Prostate gland (tissue), 2 donors: ENCODE data around the gene PSMD6. TPM values are rescaled to one million over a fixed set of nuclear protein-coding genes. Genes with fewer than 3 reads are reported as not detected.

ENCODE experiments used
- DNase-seq: peaks from one replicate; pipeline ENCODE4 v3.0.0-alpha.2; 2019; ENCODE audit warnings: low spot score
- H3K27ac ChIP-seq, 2 donors: fragments of 200-600 bp; sonication (generic); 2 replicates each; pipeline ENCODE4 v1.5.1; 2017 to 2019
- H3K27me3 ChIP-seq: fragments of 200-600 bp; sonication (generic); replicated peaks from 2 replicates; pipeline ENCODE4 v1.5.1; 2019; ENCODE audit not compliant: insufficient read depth
- H3K36me3 ChIP-seq, 2 donors: fragments of 200-600 bp; sonication (generic); 1 replicate in 1 of 2; 2 replicates in 1 of 2; pipeline versions ENCODE4 v1.5.1 to v1.8.1; 2017 to 2019
- H3K4me1 ChIP-seq: fragments of 200-600 bp; sonication (generic); replicated peaks from 2 replicates; pipeline ENCODE4 v1.5.1; 2019
- H3K4me3 ChIP-seq, 2 donors: fragments of 200-600 bp; sonication (generic); 2 replicates each; pipeline ENCODE4 v1.5.1; 2017 to 2019
- H3K9me3 ChIP-seq: fragments of 200-600 bp; sonication (generic); 2 replicates; pipeline ENCODE4 v1.5.1; 2017
- POLR2A ChIP-seq: fragments of 450-650 bp; IDR thresholded peaks from one replicate; pipeline ENCODE4 v1.6.1; 2016; ENCODE audit warnings: antibody characterized with exemption, mild to moderate bottlenecking
- POLR2AphosphoS5 ChIP-seq: sonication (generic); formaldehyde crosslinking; IDR thresholded peaks from one replicate; pipeline ENCODE4 v1.6.1; 2017; ENCODE audit warnings: antibody characterized with exemption
- WGBS: methylation state at CpG from one replicate; pipeline ENCODE4 v1.1.5; 2018; 5-methylcytosine and 5-hydroxymethylcytosine counted together
- intact Hi-C: fragments of 100-400 bp; cut with DNase I; formaldehyde crosslinking; loops from one replicate; pipeline ENCODE4 v1.14.2; 2022
- total RNA-seq, 2 donors: library from RNA; depleted of rRNA; stranded (reverse); fragments of >200 nt; gene quantifications; one replicate each; pipeline ENCODE4 v1.1.0, GENCODE V29; 2016
- TF ChIP-seq, protein P1 (sequence below), 4 experiments: fragments of 200-600 bp in 2 of 4; fragments of 450-650 bp in 2 of 4; sonication (generic) in 2 of 4; IDR thresholded peaks; 1 replicate in 3 of 4; 2 replicates in 1 of 4; pipeline ENCODE4 v1.5.1; 2016 to 2019; ENCODE audit warnings: antibody characterized with exemption in 4 of 4, mild to moderate bottlenecking in 2 of 4, moderate library complexity in 2 of 4

PSMD6 gene
- total RNA-seq, 2 donors from 2014 or later: 56.4 to 67.9 TPM

DNA sequence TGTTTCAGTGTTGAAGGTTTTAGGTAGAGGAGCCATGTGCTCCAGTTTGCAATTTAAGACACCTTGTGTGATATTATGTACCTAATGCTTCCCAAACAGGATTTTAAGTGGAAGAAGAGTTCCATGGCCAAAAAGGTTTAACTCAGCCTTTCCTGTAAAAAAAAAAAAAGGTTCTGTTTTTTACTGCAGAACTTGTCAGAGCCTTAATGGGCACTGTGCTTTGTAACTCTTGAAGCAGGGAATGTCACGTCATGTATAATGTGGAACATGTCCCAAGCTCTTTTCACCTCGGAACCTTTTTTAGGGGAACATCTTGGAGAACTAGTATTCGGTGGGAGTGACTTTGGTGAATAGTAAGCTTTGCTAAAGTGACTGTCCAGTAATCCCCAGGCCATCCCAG lies 31.6 kb downstream of the PSMD6 start:
- intact Hi-C loops: loop anchor here (5.0 to 10.0 kb wide), 2 partner anchors 79 to 117 kb away; partner anchors contain the start of gene SCAANT1
- 98% methylated on average over 3 of the region's 3 CpGs for WGBS

GRCh38 chr3:63990733-63991132 lies 32.6 kb downstream of the PSMD6 start:
- no peaks in the 10 kb centered on the region for H3K4me1 ChIP-seq
- whole genome bisulfite sequencing: 95% methylated on average over 5 of the region's 5 CpGs
- H3K9me3 ChIP-seq: no peaks in the 10 kb centered on the region
- H3K27ac ChIP-seq: no peak overlapping the region
- intact Hi-C loops: loop anchor here (5.0 to 10.0 kb wide), 2 partner anchors 78 to 116 kb away; partner anchors contain the start of gene SCAANT1
- TF ChIP-seq, protein P1, sequence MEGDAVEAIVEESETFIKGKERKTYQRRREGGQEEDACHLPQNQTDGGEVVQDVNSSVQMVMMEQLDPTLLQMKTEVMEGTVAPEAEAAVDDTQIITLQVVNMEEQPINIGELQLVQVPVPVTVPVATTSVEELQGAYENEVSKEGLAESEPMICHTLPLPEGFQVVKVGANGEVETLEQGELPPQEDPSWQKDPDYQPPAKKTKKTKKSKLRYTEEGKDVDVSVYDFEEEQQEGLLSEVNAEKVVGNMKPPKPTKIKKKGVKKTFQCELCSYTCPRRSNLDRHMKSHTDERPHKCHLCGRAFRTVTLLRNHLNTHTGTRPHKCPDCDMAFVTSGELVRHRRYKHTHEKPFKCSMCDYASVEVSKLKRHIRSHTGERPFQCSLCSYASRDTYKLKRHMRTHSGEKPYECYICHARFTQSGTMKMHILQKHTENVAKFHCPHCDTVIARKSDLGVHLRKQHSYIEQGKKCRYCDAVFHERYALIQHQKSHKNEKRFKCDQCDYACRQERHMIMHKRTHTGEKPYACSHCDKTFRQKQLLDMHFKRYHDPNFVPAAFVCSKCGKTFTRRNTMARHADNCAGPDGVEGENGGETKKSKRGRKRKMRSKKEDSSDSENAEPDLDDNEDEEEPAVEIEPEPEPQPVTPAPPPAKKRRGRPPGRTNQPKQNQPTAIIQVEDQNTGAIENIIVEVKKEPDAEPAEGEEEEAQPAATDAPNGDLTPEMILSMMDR (IDR thresholded peaks at IDR 0.05): no peak
- no peak for TF ChIP-seq POLR2AphosphoS5
- no peak for TF ChIP-seq POLR2A
- H3K4me3 ChIP-seq: no peak overlapping the region
- peaks cover 0 to 2% of the 10 kb centered on the region in 2 donors for H3K36me3 ChIP-seq
- no peak for DNase-seq
- no peaks in the 10 kb centered on the region for H3K27me3 ChIP-seq

More for the DNA sequence above, 31.6 kb downstream of the PSMD6 start:
- H3K36me3 ChIP-seq: peaks cover 0 to 5% of the 10 kb centered on the region in 2 donors
- DNase-seq: no peak
- H3K9me3 ChIP-seq: no peaks in the 10 kb centered on the region
- H3K4me1 ChIP-seq: no peaks in the 10 kb centered on the region
- TF ChIP-seq POLR2AphosphoS5: no peak
- no peak for TF ChIP-seq POLR2A
- TF ChIP-seq, protein P1 (IDR thresholded peaks at IDR 0.05): no peak
- H3K4me3 ChIP-seq: no peak overlapping the region
- H3K27ac ChIP-seq: no peak overlapping the region
- no peaks in the 10 kb centered on the region for H3K27me3 ChIP-seq

DNA sequence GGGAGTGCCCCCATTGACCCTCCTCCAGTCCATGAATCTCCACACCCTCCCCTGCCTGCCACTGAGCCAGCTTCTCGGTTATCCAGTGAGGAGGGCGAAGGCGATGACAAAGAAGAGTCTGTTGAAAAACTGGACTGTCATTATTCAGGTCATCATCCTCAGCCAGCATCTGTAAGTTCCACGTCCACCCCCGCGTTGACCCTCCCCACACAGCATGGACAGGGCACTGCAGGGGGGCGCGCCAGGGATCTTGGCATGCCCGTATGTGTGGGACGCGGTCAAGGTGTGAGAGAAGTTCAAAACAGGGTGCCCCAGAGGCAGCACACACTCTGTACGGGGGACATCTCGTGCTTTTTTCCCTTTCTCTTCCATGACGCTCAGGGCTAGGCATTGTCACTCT lies 33.1 kb downstream of the PSMD6 start:
- 96% methylated on average over 14 of the region's 14 CpGs for WGBS
- H3K4me1 ChIP-seq: no peaks in the 10 kb centered on the region
- no peaks in the 10 kb centered on the region for H3K36me3 ChIP-seq
- no peaks in the 10 kb centered on the region for H3K27me3 ChIP-seq
- no peak for DNase-seq
- H3K9me3 ChIP-seq: no peaks in the 10 kb centered on the region
- TF ChIP-seq POLR2AphosphoS5 (no peak), POLR2A (no peak)
- TF ChIP-seq, protein P1 (IDR thresholded peaks at IDR 0.05): no peak
- H3K4me3 ChIP-seq: no peak overlapping the region
- no peak overlapping the region for H3K27ac ChIP-seq
- intact Hi-C loops: loop anchor here (5.0 to 10.0 kb wide), 2 partner anchors 78 to 115 kb away; partner anchors contain the start of gene SCAANT1

DNA sequence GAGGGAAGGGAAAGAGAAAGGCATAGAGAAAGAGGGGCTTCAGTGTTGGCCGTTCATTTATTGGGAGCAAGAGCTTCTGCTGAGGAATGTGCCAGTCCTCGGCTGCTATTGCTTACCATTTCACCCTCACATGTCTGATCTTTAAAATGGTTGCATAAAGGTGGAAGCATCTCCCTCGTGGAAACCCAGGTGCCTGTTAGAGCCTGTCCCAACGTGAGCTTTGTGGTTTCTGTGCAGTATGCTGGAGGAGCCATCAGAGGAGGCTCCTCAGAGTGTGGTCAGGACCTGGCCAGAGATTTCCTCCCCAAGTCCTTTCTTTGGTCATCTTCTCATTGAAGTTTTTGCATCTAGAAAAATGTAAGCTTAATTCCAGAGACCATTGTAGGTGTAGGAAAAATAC lies 34.4 kb downstream of the PSMD6 start:
- no peaks in the 10 kb centered on the region for H3K9me3 ChIP-seq
- no peaks in the 10 kb centered on the region for H3K36me3 ChIP-seq
- intact Hi-C loops: no loop called here
- WGBS: 52% methylated on average over 4 of the region's 4 CpGs
- DNase-seq: no peak
- H3K4me1 ChIP-seq: no peaks in the 10 kb centered on the region
- H3K27ac ChIP-seq: no peak overlapping the region
- no peak overlapping the region for H3K4me3 ChIP-seq
- TF ChIP-seq POLR2A: no peak
- TF ChIP-seq, protein P1 (IDR thresholded peaks at IDR 0.05): no peak
- no peak for TF ChIP-seq POLR2AphosphoS5
- H3K27me3 ChIP-seq: no peaks in the 10 kb centered on the region

GRCh38 chr3:63986831-63987230 lies 36.5 kb downstream of the PSMD6 start:
- H3K4me1 ChIP-seq: no peaks in the 10 kb centered on the region
- 49% methylated on average over 2 of the region's 2 CpGs for WGBS
- H3K27ac ChIP-seq: no peak overlapping the region
- H3K4me3 ChIP-seq: no peak overlapping the region
- TF ChIP-seq, protein P1 (IDR thresholded peaks at IDR 0.05): no peak
- TF ChIP-seq POLR2AphosphoS5 (no peak), POLR2A (no peak)
- H3K9me3 ChIP-seq: no peaks in the 10 kb centered on the region
- peaks cover 0 to 5% of the 10 kb centered on the region in 2 donors for H3K36me3 ChIP-seq
- DNase-seq: no peak
- no peaks in the 10 kb centered on the region for H3K27me3 ChIP-seq
- intact Hi-C loops: no loop called here
